ENCODE measurements around the gene S100P. TPM values are rescaled to one million over a fixed set of nuclear protein-coding genes. Genes with fewer than 3 reads are reported as not detected.
A peak's percentile ranks its signal among the peaks of the same experiment; 100 is the strongest.

Gene S100P
- total RNA-seq, 1 experiment from 2014 or later = 480 TPM

GRCh38 chr4:6662591-6662990 is 31.1 kb upstream of the S100P start:
- Histone ChIP-seq H3K9me2 (ENCODE audit: insufficient read depth) (no peaks in the 10 kb centered on the region), H3K27me3 (ENCODE audit: insufficient read depth, low read depth) (no peaks in the 10 kb centered on the region), H3K4me2 (no peak overlapping the region), H3K79me2 (ENCODE audit: low read depth) (no peaks in the 10 kb centered on the region), H3K27ac (no peak overlapping the region), H3F3A (ENCODE audit: insufficient read depth, low read depth) (peaks cover 5% of the 10 kb centered on the region; the same call in 1 of the 2 replicates), H3K9me3 (ENCODE audit: insufficient read depth, low read depth) (no peaks in the 10 kb centered on the region), H3K36me3 (ENCODE audit: low read depth) (no peaks in the 10 kb centered on the region), H3K4me3 (no peak overlapping the region), H4K20me1 (ENCODE audit: insufficient read depth) (no peaks in the 10 kb centered on the region), H3K4me1 (replicated peaks; ENCODE audit: insufficient read depth) (no peaks in the 10 kb centered on the region; the same call in 1 of the 2 replicates), H2AFZ (no peak overlapping the region)
- DNase-seq = no peak
- ChIA-PET POLR2A (ENCODE audit: unreplicated experiment) (no interaction called here), CTCF (no interaction called here)
- no TSS peak for BruUV-seq (replicated peaks)
- intact Hi-C loops (cut with micrococcal nuclease; ENCODE audit: unreplicated experiment) = no loop called here
- TF ChIP-seq EZH2 (IDR thresholded peaks at IDR 0.05; ENCODE audit: low read depth) (no peak), CTCF (conservative IDR thresholded peaks at IDR 0.05) (no peak)

- no peak for TF ChIP-seq CTCF (conservative IDR thresholded peaks at IDR 0.05)
- no peak for TF ChIP-seq EZH2 (IDR thresholded peaks at IDR 0.05; ENCODE audit: low read depth)
- no peak for DNase-seq
- peak overlapping the region; percentile 51; the same call in 1 of the 2 replicates for H3K4me2 ChIP-seq
- H3K4me1 ChIP-seq (replicated peaks; ENCODE audit: insufficient read depth) = peaks cover 8% of the 10 kb centered on the region
- no TSS peak for BruUV-seq (replicated peaks)
- H4K20me1 ChIP-seq (ENCODE audit: insufficient read depth) = no peaks in the 10 kb centered on the region
- H3K27me3 ChIP-seq (ENCODE audit: insufficient read depth, low read depth) = no peaks in the 10 kb centered on the region
- POLR2A ChIA-PET (ENCODE audit: unreplicated experiment) = interaction anchor here (0.6 kb wide), 1 partner anchor 82 kb away, joined by 3 read pairs; no protein-coding TSS in a partner anchor
- peaks cover 15% of the 10 kb centered on the region for H3F3A ChIP-seq (ENCODE audit: insufficient read depth, low read depth)
- no peaks in the 10 kb centered on the region for H3K36me3 ChIP-seq (ENCODE audit: low read depth)
- no peak overlapping the region for H3K4me3 ChIP-seq
- no peak overlapping the region for H2AFZ ChIP-seq
- no peak overlapping the region for H3K27ac ChIP-seq
- no peaks in the 10 kb centered on the region for H3K9me3 ChIP-seq (ENCODE audit: insufficient read depth, low read depth)
- intact Hi-C loops (cut with micrococcal nuclease; ENCODE audit: unreplicated experiment) = no loop called here
- no peaks in the 10 kb centered on the region for H3K9me2 ChIP-seq (ENCODE audit: insufficient read depth)
- CTCF ChIA-PET = interaction anchor here (0.6 kb wide), 1 partner anchor 420 kb away, joined by 5 read pairs; no protein-coding TSS in a partner anchor
- H3K79me2 ChIP-seq (ENCODE audit: low read depth) = no peaks in the 10 kb centered on the region
Observed at GRCh38 chr4:6663596-6664393, 29.9 kb upstream of the S100P start.

- TF ChIP-seq CTCF (conservative IDR thresholded peaks at IDR 0.05) (no peak), EZH2 (IDR thresholded peaks at IDR 0.05; ENCODE audit: low read depth) (no peak)
- Histone ChIP-seq H3K36me3 (ENCODE audit: low read depth) (no peaks in the 10 kb centered on the region), H3K4me3 (no peak overlapping the region), H3K27ac (no peak overlapping the region), H3K27me3 (ENCODE audit: insufficient read depth, low read depth) (no peaks in the 10 kb centered on the region), H3K9me2 (ENCODE audit: insufficient read depth) (no peaks in the 10 kb centered on the region), H3K9me3 (ENCODE audit: insufficient read depth, low read depth) (no peaks in the 10 kb centered on the region), H3K79me2 (ENCODE audit: low read depth) (no peaks in the 10 kb centered on the region), H4K20me1 (ENCODE audit: insufficient read depth) (no peaks in the 10 kb centered on the region), H3K4me1 (replicated peaks; ENCODE audit: insufficient read depth) (peaks cover 12% of the 10 kb centered on the region), H3F3A (ENCODE audit: insufficient read depth, low read depth) (peaks cover 26% of the 10 kb centered on the region), H3K4me2 (no peak overlapping the region), H2AFZ (no peak overlapping the region)
- ChIA-PET CTCF (no interaction called here), POLR2A (ENCODE audit: unreplicated experiment) (no interaction called here)
- intact Hi-C loops (cut with micrococcal nuclease; ENCODE audit: unreplicated experiment) = no loop called here
- no TSS peak for BruUV-seq (replicated peaks)
- no peak for DNase-seq
Observed at GRCh38 chr4:6665320-6665654, 28.4 kb upstream of the S100P start.

Data from PC-9 (cell line).